ENCODE results near the gene PDXK. TPM values are rescaled to one million over a fixed set of nuclear protein-coding genes. Genes with fewer than 3 reads are reported as not detected.
"Not testable (repeated sequence)": the region's sequence is repeated elsewhere in the genome, so short reads cannot be mapped to it uniquely, and the experiment has no call there.

PDXK gene
- polyA plus RNA-seq, 4 donors = 65.4 to 105 (median 67.6) TPM

DNA sequence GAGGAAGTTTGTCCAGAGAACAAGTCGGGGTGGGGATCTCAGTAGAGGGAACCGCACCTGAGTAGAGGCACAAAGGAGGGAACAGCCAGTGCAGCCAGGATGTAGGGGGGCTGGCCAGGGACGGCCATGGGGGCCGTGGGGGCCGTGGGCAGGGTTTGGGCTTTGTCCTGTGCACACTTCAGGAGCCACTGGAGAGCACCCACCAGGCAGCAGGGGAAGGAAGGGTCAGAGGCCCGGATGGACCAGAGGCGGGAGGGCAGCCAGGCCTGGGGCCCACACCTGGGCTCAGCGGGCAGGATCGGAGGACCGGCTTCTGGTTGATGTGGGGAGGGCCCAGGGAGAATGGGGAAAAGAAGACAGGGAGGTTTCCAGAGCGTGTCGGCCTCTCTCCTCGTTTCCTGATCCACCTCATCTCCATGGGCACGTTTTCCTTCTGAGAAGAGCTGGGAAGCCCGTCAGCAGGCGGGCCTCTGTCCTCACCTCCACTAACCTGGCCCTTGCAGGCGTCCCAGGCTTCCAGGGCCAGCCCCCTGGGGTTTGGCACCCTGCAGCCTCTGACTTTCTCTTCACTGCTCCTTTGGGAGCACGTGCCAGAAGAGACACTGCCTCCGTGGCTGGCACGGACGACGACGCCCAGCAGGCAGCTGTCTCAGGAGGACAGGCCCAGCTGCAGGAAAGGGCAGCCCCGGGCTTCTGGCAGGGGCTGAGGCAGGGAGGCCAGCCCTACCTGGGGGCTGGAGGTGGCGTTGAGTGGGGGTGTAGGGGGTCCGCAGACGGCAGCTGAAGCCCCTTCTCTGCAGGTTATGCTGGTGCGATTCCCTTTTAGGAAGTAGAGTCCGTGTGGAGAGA lies 16.8 kb upstream of the PDXK start:
- H3K36me3 ChIP-seq (ENCODE audit: control insufficient read depth in 3 of 3, insufficient read depth in 2 of 3, low read depth in 1 of 3, low read length in 3 of 3) = peaks cover 0 to 3% (median 0%) of the 10 kb centered on the region in 3 donors
- 63 to 74% (median 70%) methylated on average over 27 to 29 of the region's 29 CpGs for WGBS, 3 donors
- peaks cover 0 to 24% (median 2%) of the 10 kb centered on the region in 3 donors for H3K4me1 ChIP-seq (ENCODE audit: control insufficient read depth in 3 of 3, insufficient read depth in 2 of 3, low read depth in 1 of 3, low read length in 2 of 3)
- DNase-seq (no peak), FAIRE-seq (no peak)
- no peaks in the 10 kb centered on the region for H3K9me3 ChIP-seq (ENCODE audit: control insufficient read depth in 2 of 2, insufficient read depth in 1 of 2, low read depth in 1 of 2, low read length in 1 of 2)
- H3K27ac ChIP-seq (ENCODE audit: low read depth in 1 of 3, low read length in 2 of 3) = peak overlapping the region in 1 of 3 donors; percentile 82
- no peaks in the 10 kb centered on the region for H3K27me3 ChIP-seq (ENCODE audit: control insufficient read depth in 3 of 3, insufficient read depth in 3 of 3, low read length in 3 of 3)
- peak overlapping the region in 1 of 3 donors; percentile 24 for H3K4me3 ChIP-seq (ENCODE audit: low read depth in 1 of 3, low read length in 3 of 3)

DNA sequence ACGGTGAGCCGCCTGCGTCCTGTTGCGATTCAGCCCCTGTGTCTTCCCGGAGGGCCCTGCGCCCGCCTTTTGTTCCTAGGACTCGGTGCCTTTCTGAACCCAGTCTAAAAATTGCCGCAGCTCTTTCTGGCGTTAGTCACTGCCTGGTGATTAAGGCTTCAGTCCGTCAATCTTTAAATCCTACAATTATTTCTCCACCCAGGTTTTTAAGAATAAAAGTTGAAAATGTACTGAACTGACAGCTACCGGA lies 16.2 kb upstream of the PDXK start:
- WGBS, 3 donors = 31 to 57% (median 32%) methylated on average over 12 of the region's 12 CpGs
- Histone ChIP-seq H3K27ac (ENCODE audit: low read depth in 1 of 3, low read length in 2 of 3) (peak overlapping the region in 1 of 3 donors; percentile 82), H3K4me3 (ENCODE audit: low read depth in 1 of 3, low read length in 3 of 3) (peak overlapping the region in 1 of 3 donors; percentile 24)

DNA sequence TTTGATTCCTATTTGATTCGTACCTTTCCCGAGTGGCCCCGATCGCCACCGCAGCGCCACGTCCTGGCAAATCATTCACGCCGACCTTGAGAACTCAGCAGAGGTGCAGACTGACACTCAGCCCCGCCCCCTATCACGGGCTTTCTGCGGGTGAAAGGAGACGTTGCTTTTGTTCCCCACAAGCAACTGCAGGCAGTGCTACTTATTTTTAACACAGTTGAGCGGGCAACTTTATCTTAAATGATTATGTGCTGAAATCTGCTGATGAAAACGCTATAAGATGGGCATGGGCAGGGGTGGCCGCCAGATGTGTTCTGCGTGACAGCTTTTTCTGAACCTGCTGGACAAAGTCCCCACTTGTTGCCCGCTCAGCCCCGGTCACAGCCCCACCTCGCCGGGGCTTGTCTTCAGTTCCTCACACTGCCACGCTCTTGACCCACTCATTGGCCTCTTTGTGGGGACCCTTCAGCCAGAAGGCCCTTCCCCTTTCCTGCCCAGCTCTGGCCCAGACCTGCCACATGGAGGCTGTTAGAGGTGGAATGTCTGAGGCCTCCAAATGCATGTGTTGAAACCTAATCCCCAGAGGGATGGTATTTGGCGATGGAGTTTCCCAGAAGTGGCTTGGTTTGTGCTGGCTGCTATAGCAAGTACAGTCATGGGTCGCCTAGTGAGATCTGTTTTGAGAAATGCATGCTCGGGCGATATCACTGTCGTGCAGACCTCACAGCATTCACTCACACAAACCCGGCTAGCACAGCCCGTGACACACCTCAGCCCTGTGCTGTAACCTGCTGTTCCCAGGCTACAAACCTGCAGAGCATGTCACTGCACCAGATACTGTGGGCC lies 15.7 kb upstream of the PDXK start:
- H3K4me3 ChIP-seq (ENCODE audit: low read depth in 1 of 3, low read length in 3 of 3) = peak overlapping the region in 1 of 3 donors; percentile 24
- peak; percentile 76 to 84 for DNase-seq
- FAIRE-seq = no peak
- WGBS, 3 donors = 24 to 43% (median 32%) methylated on average over 29 of the region's 29 CpGs
- H3K4me1 ChIP-seq (ENCODE audit: control insufficient read depth in 3 of 3, insufficient read depth in 2 of 3, low read depth in 1 of 3, low read length in 2 of 3) = peaks cover 0 to 24% (median 2%) of the 10 kb centered on the region in 3 donors
- peaks cover 0 to 3% (median 0%) of the 10 kb centered on the region in 3 donors for H3K36me3 ChIP-seq (ENCODE audit: control insufficient read depth in 3 of 3, insufficient read depth in 2 of 3, low read depth in 1 of 3, low read length in 3 of 3)
- H3K27me3 ChIP-seq (ENCODE audit: control insufficient read depth in 3 of 3, insufficient read depth in 3 of 3, low read length in 3 of 3) = no peaks in the 10 kb centered on the region
- no peaks in the 10 kb centered on the region for H3K9me3 ChIP-seq (ENCODE audit: control insufficient read depth in 2 of 2, insufficient read depth in 1 of 2, low read depth in 1 of 2, low read length in 1 of 2)
- peak overlapping the region in 2 of 3 donors; percentile 3 to 82 for H3K27ac ChIP-seq (ENCODE audit: low read depth in 1 of 3, low read length in 2 of 3)

More for the DNA sequence above, 16.2 kb upstream of the PDXK start:
- Histone ChIP-seq H3K4me1 (ENCODE audit: control insufficient read depth in 3 of 3, insufficient read depth in 2 of 3, low read depth in 1 of 3, low read length in 2 of 3) (peaks cover 0 to 24% (median 2%) of the 10 kb centered on the region in 3 donors), H3K9me3 (ENCODE audit: control insufficient read depth in 2 of 2, insufficient read depth in 1 of 2, low read depth in 1 of 2, low read length in 1 of 2) (no peaks in the 10 kb centered on the region), H3K36me3 (ENCODE audit: control insufficient read depth in 3 of 3, insufficient read depth in 2 of 3, low read depth in 1 of 3, low read length in 3 of 3) (peaks cover 0 to 3% (median 0%) of the 10 kb centered on the region in 3 donors), H3K27me3 (ENCODE audit: control insufficient read depth in 3 of 3, insufficient read depth in 3 of 3, low read length in 3 of 3) (no peaks in the 10 kb centered on the region)
- FAIRE-seq (no peak), DNase-seq (no peak)

DNA sequence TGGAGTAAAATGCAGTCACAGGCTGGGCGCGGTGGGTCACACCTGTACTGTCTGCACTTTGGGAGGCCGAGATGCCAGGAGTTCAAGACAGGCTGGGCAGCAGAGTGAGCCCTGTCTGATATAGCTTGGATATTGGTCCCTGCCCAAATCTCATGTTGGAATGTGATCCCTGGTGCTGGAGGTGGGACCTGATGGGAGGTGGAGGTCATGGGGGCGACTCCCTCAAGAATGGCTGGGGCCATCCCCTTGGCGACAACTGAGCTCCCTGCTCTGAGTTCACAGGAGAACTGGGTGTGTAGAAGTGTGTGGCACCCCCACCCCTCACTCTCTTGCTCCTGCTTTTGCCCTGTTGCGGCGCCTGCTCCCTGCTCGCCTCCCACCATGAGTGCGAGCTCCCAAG lies 11.5 kb upstream of the PDXK start:
- H3K27ac ChIP-seq (ENCODE audit: low read depth in 1 of 3, low read length in 2 of 3) = no peak overlapping the region
- no peaks in the 10 kb centered on the region for H3K27me3 ChIP-seq (ENCODE audit: control insufficient read depth in 3 of 3, insufficient read depth in 3 of 3, low read length in 3 of 3)
- H3K4me1 ChIP-seq (ENCODE audit: control insufficient read depth in 3 of 3, insufficient read depth in 2 of 3, low read depth in 1 of 3, low read length in 2 of 3) = peaks cover 0 to 18% (median 2%) of the 10 kb centered on the region in 3 donors
- WGBS, 3 donors = 91 to 98% (median 95%) methylated on average over 9 of the region's 9 CpGs
- H3K36me3 ChIP-seq (ENCODE audit: control insufficient read depth in 3 of 3, insufficient read depth in 2 of 3, low read depth in 1 of 3, low read length in 3 of 3) = peaks cover 0 to 2% (median 0%) of the 10 kb centered on the region in 3 donors
- no peaks in the 10 kb centered on the region for H3K9me3 ChIP-seq (ENCODE audit: control insufficient read depth in 2 of 2, insufficient read depth in 1 of 2, low read depth in 1 of 2, low read length in 1 of 2)
- no peak for FAIRE-seq
- DNase-seq = no peak
- no peak overlapping the region for H3K4me3 ChIP-seq (ENCODE audit: low read depth in 1 of 3, low read length in 3 of 3)

DNA sequence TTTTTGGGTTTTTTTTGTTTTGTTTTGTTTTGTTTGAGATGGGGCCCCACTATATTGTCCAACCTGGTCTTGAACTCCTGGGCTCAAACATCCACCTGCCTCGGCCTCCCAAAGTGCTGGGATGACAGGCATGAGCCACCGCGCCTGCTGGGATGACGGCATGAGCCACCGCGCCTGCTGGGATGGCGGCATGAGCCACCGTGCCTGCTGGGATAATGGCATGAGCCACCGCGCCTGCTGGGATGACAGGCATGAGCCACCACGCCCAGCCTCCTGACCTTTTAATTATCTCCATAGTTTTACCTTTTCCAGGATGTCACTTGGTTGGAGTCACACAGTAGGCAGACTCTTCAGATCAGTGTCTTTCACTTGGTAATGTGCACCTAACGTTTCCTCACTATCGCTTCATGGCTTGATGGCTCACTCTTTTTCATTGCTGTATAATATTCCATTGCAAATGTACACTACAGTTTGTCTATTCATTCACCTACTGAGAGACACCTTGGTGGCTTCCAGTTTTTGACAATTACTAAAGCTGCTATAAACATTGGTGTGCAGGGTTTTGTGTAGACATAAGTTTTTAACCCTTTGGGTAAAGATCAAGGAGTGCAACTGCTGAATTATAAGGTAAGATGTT lies 10.1 kb upstream of the PDXK start:
- H3K27ac ChIP-seq (ENCODE audit: low read depth in 1 of 3, low read length in 2 of 3) = no peak overlapping the region
- no peaks in the 10 kb centered on the region for H3K27me3 ChIP-seq (ENCODE audit: control insufficient read depth in 3 of 3, insufficient read depth in 3 of 3, low read length in 3 of 3)
- no peaks in the 10 kb centered on the region for H3K9me3 ChIP-seq (ENCODE audit: control insufficient read depth in 2 of 2, insufficient read depth in 1 of 2, low read depth in 1 of 2, low read length in 1 of 2)
- H3K36me3 ChIP-seq (ENCODE audit: control insufficient read depth in 3 of 3, insufficient read depth in 2 of 3, low read depth in 1 of 3, low read length in 3 of 3) = no peaks in the 10 kb centered on the region
- H3K4me3 ChIP-seq (ENCODE audit: low read depth in 1 of 3, low read length in 3 of 3) = no peak overlapping the region
- FAIRE-seq (no peak), DNase-seq (no peak)
- 94 to 95% (median 95%) methylated on average over 13 of the region's 13 CpGs for WGBS, 3 donors
- H3K4me1 ChIP-seq (ENCODE audit: control insufficient read depth in 3 of 3, insufficient read depth in 2 of 3, low read depth in 1 of 3, low read length in 2 of 3) = peaks cover 0 to 18% (median 0%) of the 10 kb centered on the region in 3 donors

DNA sequence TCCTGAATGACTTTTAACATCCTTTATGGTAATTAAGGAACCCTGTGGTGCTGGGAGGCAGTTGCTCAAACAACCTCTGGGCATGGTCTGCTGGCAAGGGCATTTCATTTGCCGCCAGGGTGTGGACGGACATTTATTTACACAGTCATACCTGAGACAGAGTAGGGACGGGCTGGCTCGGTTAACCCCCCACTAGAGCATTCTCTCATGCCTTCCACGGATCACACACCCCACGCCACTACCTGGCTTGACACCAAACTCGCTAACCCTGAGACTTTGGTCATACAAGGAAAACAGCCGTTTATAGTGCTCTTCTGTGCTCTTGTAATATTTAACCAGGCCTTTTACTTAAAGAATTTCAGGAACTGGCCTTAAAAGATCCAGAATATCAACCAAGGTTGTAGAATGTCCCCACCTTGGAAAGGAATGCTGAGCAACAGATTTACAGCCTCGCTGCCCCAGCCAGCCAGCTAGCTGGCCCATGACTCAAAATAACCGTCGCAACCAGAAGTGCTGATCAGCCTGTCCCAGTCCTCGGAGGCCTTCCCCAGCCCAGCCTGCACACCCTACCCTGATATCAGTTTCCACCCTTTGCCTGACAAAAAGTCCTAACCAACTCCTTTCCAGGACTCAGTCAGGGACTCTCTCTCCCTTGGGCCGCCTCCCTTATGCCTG lies 6.5 kb upstream of the PDXK start:
- H3K36me3 ChIP-seq (ENCODE audit: control insufficient read depth in 3 of 3, insufficient read depth in 2 of 3, low read depth in 1 of 3, low read length in 3 of 3) = no peaks in the 10 kb centered on the region
- peak; percentile 94 to 96 for DNase-seq
- no peak for FAIRE-seq
- peak overlapping the region; percentile 73 to 90 (median 79) for H3K27ac ChIP-seq (ENCODE audit: low read depth in 1 of 3, low read length in 2 of 3)
- no peak overlapping the region for H3K4me3 ChIP-seq (ENCODE audit: low read depth in 1 of 3, low read length in 3 of 3)
- 18 to 54% (median 29%) methylated on average over 13 of the region's 13 CpGs for WGBS, 3 donors
- H3K9me3 ChIP-seq (ENCODE audit: control insufficient read depth in 2 of 2, insufficient read depth in 1 of 2, low read depth in 1 of 2, low read length in 1 of 2) = no peaks in the 10 kb centered on the region
- no peaks in the 10 kb centered on the region for H3K27me3 ChIP-seq (ENCODE audit: control insufficient read depth in 3 of 3, insufficient read depth in 3 of 3, low read length in 3 of 3)
- H3K4me1 ChIP-seq (ENCODE audit: control insufficient read depth in 3 of 3, insufficient read depth in 2 of 3, low read depth in 1 of 3, low read length in 2 of 3) = peaks cover 0 to 18% (median 0%) of the 10 kb centered on the region in 3 donors

DNA sequence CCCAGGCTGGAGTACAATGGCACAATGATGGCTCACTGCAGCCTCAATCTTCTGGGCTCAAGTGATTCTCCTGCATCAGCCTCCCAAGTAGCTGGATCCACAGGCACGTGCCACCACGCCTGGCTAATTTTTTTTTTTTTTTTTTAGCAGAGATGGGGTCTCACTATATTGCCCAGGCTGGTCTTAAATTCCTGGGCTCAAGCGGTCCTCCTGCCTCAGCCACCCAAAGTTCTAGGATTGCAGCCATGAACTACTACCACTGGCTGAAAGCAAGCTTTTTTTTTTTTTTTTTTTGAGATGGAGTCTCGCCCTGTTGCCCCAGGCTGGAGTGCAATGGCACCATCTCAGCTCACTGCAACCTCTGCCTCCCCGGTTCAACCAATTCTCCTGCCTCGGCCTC lies 5.8 kb upstream of the PDXK start:
- peak overlapping the region; percentile 73 to 90 (median 79) for H3K27ac ChIP-seq (ENCODE audit: low read depth in 1 of 3, low read length in 2 of 3)
- H3K4me1 ChIP-seq (ENCODE audit: control insufficient read depth in 3 of 3, insufficient read depth in 2 of 3, low read depth in 1 of 3, low read length in 2 of 3) = peaks cover under 1 to 21% (median 1%) of the 10 kb centered on the region in 3 donors
- H3K36me3 ChIP-seq (ENCODE audit: control insufficient read depth in 3 of 3, insufficient read depth in 2 of 3, low read depth in 1 of 3, low read length in 3 of 3); FAIRE-seq; DNase-seq; H3K27me3 ChIP-seq (ENCODE audit: control insufficient read depth in 3 of 3, insufficient read depth in 3 of 3, low read length in 3 of 3); H3K4me3 ChIP-seq (ENCODE audit: low read depth in 1 of 3, low read length in 3 of 3); H3K9me3 ChIP-seq (ENCODE audit: control insufficient read depth in 2 of 2, insufficient read depth in 1 of 2, low read depth in 1 of 2, low read length in 1 of 2): not testable (repeated sequence)
- WGBS, 3 donors = 90 to 94% (median 91%) methylated on average over 6 of the region's 6 CpGs
